OCI-LY7 (cell line): ENCODE data around the gene GDNF. TPM values are rescaled to one million over a fixed set of nuclear protein-coding genes. Genes with fewer than 3 reads are reported as not detected.

Experiments
- BruUV-seq: library from RNA; stranded (reverse); fragments of 400-500 nt; replicated peaks from 2 replicates; lab custom pipeline; 2021; lab: Mats Ljungman, UMichigan
- CTCF ChIA-PET: fragments of 300-600 bp; sonication (Branson Sonifier 250); formaldehyde crosslinking; loops from one replicate; lab custom pipeline; 2022; ENCODE audit warnings: antibody characterized with exemption; ENCODE audit not compliant: unreplicated experiment; lab: Charles Lee
- POLR2A ChIA-PET: fragments of 300-600 bp; sonication (Branson Sonifier 250); formaldehyde crosslinking; loops from one replicate; lab custom pipeline; 2022; ENCODE audit warnings: antibody characterized with exemption; lab: Charles Lee
- DNase-seq: peaks from one replicate; pipeline ENCODE4 v3.0.0-alpha.2; 2015; ENCODE audit warnings: low spot score
- H2AFZ ChIP-seq: fragments of 200-600 bp; sonication (generic), shearing (Covaris generic); 2 replicates; pipeline ENCODE4 v1.6.1; 2014; ENCODE audit warnings: mild to moderate bottlenecking, antibody characterized with exemption, low read length, moderate library complexity
- H3K27ac ChIP-seq: fragments of 200-600 bp; sonication (generic); 2 replicates; pipeline ENCODE4 v1.5.1; 2014; ENCODE audit warnings: mixed run types, low read depth, mild to moderate bottlenecking, moderate library complexity, low read length, inconsistent platforms; ENCODE audit not compliant: poor library complexity, severe bottlenecking
- H3K36me3 ChIP-seq: fragments of 200-600 bp; sonication (generic); 2 replicates; pipeline ENCODE4 v1.6.1; 2014; ENCODE audit warnings: mild to moderate bottlenecking, antibody characterized with exemption, low read length, moderate library complexity, mixed read lengths; ENCODE audit not compliant: insufficient read depth
- H3K4me1 ChIP-seq: fragments of 200-600 bp; sonication (generic); 2 replicates; pipeline ENCODE4 v1.5.1; 2014; ENCODE audit warnings: mild to moderate bottlenecking, low read length; ENCODE audit not compliant: insufficient read depth, poor library complexity, severe bottlenecking
- H3K4me2 ChIP-seq: fragments of 200-600 bp; sonication (generic); 2 replicates; pipeline ENCODE4 v1.6.1; 2014; ENCODE audit warnings: mild to moderate bottlenecking, low read length
- H3K4me3 ChIP-seq: fragments of 200-600 bp; sonication (generic); 2 replicates; pipeline ENCODE4 v1.5.1; 2014; ENCODE audit warnings: mild to moderate bottlenecking, low read depth, low read length; ENCODE audit not compliant: poor library complexity, severe bottlenecking
- H3K79me2 ChIP-seq: fragments of 200-600 bp; sonication (generic); 2 replicates; pipeline ENCODE4 v1.6.1; 2016; ENCODE audit warnings: low read depth, mild to moderate bottlenecking, low read length, moderate library complexity, mixed read lengths; ENCODE audit not compliant: insufficient read depth
- H3K9me2 ChIP-seq: fragments of 200-600 bp; sonication (generic); 2 replicates; pipeline ENCODE4 v1.6.1; 2016; ENCODE audit warnings: mild to moderate bottlenecking, low read length, mixed read lengths; ENCODE audit not compliant: insufficient read depth
- H3K9me3 ChIP-seq: fragments of 200-600 bp; sonication (generic); 2 replicates; pipeline ENCODE4 v1.6.1; 2014; ENCODE audit warnings: mild to moderate bottlenecking, mixed run types, low read length, mixed read lengths
- H4K20me1 ChIP-seq: fragments of 200-600 bp; sonication (generic); 2 replicates; pipeline ENCODE4 v1.6.1; 2014; ENCODE audit warnings: mild to moderate bottlenecking, antibody characterized with exemption, low read length, moderate library complexity, mixed read lengths; ENCODE audit not compliant: insufficient read depth
- EZH2phosphoT487 ChIP-seq: fragments of 200-600 bp; sonication (generic); IDR thresholded peaks from 2 replicates; pipeline ENCODE4 v1.6.1; 2018; ENCODE audit warnings: low read depth, borderline replicate concordance, mild to moderate bottlenecking, mixed run types, antibody characterized with exemption, low read length, moderate library complexity, mixed read lengths
- intact Hi-C: fragments of 100-400 bp; cut with micrococcal nuclease; formaldehyde crosslinking; loops from one replicate; pipeline ENCODE4 v1.10.0; 2022; ENCODE audit not compliant: unreplicated experiment
- total RNA-seq, 2 experiments: library from RNA; depleted of rRNA in 1 of 2; stranded (reverse); fragments of >200 nt in 1 of 2; shearing (Covaris generic) in 1 of 2; gene quantifications; 2 replicates each; pipeline ENCODE4 v1.2.3, GENCODE V29; 2014 to 2022
- TF ChIP-seq, protein P1 (sequence below): fragments of 200-600 bp; sonication (generic); conservative IDR thresholded peaks from 2 replicates; pipeline ENCODE4 v1.5.1; 2014; ENCODE audit warnings: mild to moderate bottlenecking, antibody characterized with exemption, low read length, moderate library complexity, mixed read lengths

Gene GDNF
- total RNA-seq, 2 experiments from 2014 or later: 0.03 TPM; not detected in 1

DNA sequence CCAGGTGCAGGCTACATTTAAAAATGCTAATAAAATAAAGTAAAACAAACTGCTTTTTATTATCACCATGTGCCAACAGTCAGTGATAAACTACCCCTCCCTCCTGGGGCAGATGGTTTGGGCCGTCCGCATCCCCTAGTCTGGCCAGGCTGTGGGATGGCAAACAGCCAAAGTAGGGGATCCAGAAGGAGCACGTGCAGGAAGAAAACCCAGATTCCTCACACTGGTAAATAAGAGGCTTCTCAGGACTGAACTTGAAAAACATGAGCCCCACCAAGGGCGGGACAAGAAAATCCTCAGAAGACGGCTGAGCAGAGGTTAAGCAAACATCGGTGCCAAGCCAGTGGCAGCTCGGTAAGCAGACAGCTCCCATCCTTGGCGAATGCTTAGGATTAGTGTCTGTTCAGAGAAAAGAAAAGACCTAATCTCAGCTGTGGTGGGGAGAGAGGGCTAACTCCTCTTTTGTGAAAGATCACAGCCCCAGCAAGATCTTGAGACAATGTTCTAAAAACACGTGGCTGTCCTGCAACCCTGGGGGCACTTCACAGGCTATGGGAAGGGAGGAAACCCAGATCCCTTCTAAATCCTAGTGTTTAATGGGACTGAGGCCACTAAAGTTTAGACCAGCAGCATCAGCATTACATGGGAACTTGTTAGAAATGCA lies 46.5 kb upstream of the GDNF start:
- H3K36me3 ChIP-seq: no peaks in the 10 kb centered on the region
- H3K27ac ChIP-seq: no peak overlapping the region
- H3K9me3 ChIP-seq: no peaks in the 10 kb centered on the region
- H4K20me1 ChIP-seq: no peaks in the 10 kb centered on the region
- no TSS peak for BruUV-seq
- no peak overlapping the region for H2AFZ ChIP-seq
- POLR2A ChIA-PET: no interaction called here
- TF ChIP-seq, protein P1, sequence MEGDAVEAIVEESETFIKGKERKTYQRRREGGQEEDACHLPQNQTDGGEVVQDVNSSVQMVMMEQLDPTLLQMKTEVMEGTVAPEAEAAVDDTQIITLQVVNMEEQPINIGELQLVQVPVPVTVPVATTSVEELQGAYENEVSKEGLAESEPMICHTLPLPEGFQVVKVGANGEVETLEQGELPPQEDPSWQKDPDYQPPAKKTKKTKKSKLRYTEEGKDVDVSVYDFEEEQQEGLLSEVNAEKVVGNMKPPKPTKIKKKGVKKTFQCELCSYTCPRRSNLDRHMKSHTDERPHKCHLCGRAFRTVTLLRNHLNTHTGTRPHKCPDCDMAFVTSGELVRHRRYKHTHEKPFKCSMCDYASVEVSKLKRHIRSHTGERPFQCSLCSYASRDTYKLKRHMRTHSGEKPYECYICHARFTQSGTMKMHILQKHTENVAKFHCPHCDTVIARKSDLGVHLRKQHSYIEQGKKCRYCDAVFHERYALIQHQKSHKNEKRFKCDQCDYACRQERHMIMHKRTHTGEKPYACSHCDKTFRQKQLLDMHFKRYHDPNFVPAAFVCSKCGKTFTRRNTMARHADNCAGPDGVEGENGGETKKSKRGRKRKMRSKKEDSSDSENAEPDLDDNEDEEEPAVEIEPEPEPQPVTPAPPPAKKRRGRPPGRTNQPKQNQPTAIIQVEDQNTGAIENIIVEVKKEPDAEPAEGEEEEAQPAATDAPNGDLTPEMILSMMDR: no peak
- no peak for TF ChIP-seq EZH2phosphoT487
- no peak overlapping the region for H3K4me3 ChIP-seq
- H3K9me2 ChIP-seq: no peaks in the 10 kb centered on the region
- CTCF ChIA-PET: no interaction called here
- intact Hi-C loops: no loop called here
- no peaks in the 10 kb centered on the region for H3K4me1 ChIP-seq
- no peaks in the 10 kb centered on the region for H3K79me2 ChIP-seq
- no peak for DNase-seq
- H3K4me2 ChIP-seq: no peak overlapping the region

DNA sequence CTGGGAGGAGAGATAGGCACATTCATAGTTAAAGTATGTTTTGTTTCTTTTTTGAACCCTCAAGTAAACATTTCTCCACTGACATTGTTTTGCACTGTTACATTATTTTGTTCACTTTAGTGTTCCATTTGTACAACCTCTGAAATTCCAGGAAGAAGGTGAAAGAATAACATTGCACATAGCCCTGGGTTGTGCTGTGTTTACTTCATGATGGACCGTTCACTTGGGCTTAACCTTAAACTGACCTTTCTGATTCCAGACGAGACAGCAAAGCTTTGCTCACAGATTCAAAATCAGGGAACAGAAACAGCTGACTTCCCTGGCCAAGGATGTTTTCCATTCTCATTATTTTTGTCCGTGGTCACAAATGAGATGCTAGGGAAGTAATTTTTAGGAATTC lies 42.8 kb upstream of the GDNF start:
- Histone ChIP-seq H3K27ac (no peak overlapping the region), H3K4me3 (no peak overlapping the region), H3K36me3 (no peaks in the 10 kb centered on the region), H3K4me2 (no peak overlapping the region), H2AFZ (no peak overlapping the region), H4K20me1 (no peaks in the 10 kb centered on the region), H3K4me1 (no peaks in the 10 kb centered on the region), H3K9me2 (no peaks in the 10 kb centered on the region), H3K79me2 (no peaks in the 10 kb centered on the region), H3K9me3 (no peaks in the 10 kb centered on the region)
- TF ChIP-seq EZH2phosphoT487: no peak
- TF ChIP-seq, protein P1: no peak
- ChIA-PET POLR2A (no interaction called here), CTCF (no interaction called here)
- intact Hi-C loops: no loop called here
- no peak for DNase-seq
- BruUV-seq: no TSS peak

DNA sequence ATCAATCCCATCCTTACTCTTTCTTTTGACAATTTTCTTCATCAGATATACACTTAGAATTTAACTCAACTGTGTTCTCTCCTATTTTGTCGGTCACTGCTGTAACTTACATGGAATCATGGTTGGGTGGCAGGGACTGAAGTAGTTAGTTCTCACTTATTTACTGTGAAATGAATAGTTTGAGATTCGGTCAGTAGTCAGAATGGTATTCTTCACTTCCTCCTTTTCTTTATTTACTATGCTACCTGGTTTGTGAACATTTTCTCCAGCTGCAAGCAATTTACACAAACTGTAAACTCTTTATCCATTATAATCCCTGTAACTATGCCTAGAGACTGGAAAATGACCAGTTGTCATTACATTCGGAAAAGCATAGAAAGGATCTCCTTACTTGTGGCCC lies 41.5 kb upstream of the GDNF start:
- ChIA-PET POLR2A (no interaction called here), CTCF (no interaction called here)
- H3K9me2 ChIP-seq: no peaks in the 10 kb centered on the region
- H3K4me1 ChIP-seq: no peaks in the 10 kb centered on the region
- H3K4me2 ChIP-seq: no peak overlapping the region
- no peaks in the 10 kb centered on the region for H3K36me3 ChIP-seq
- BruUV-seq: no TSS peak
- no peaks in the 10 kb centered on the region for H4K20me1 ChIP-seq
- no peak overlapping the region for H2AFZ ChIP-seq
- no peaks in the 10 kb centered on the region for H3K9me3 ChIP-seq
- no peak for TF ChIP-seq EZH2phosphoT487
- TF ChIP-seq, protein P1: no peak
- no peak overlapping the region for H3K4me3 ChIP-seq
- no peak overlapping the region for H3K27ac ChIP-seq
- intact Hi-C loops: no loop called here
- no peaks in the 10 kb centered on the region for H3K79me2 ChIP-seq
- DNase-seq: no peak
